Activated CD4-positive, alpha-beta T cell treated with anti-CD3 and anti-CD28 coated beads for 36 hours (primary cell): ENCODE data around the gene GLIPR1. TPM values are rescaled to one million over a fixed set of nuclear protein-coding genes. Genes with fewer than 3 reads are reported as not detected.
A peak's percentile ranks its signal among the peaks of the same experiment; 100 is the strongest.
"Not testable (repeated sequence)": the region's sequence is repeated elsewhere in the genome, so short reads cannot be mapped to it uniquely, and the experiment has no call there.

Experiments used
- ATAC-seq: fragments of 200-7000 bp; cut with Tn5 transposase; one replicate; pipeline ENCODE4 v1.10.0; 2021; ENCODE audit warnings: mild to moderate bottlenecking, moderate library complexity
- CTCF ChIA-PET: fragments of 350-600 bp; sonication (Branson Sonifier 250); formaldehyde crosslinking; loops from one replicate; lab custom pipeline; 2021; ENCODE audit warnings: antibody characterized with exemption; lab: Charles Lee
- POLR2A ChIA-PET: fragments of 350-600 bp; sonication (Branson Sonifier 250); formaldehyde crosslinking; loops from one replicate; lab custom pipeline; 2021; ENCODE audit warnings: antibody characterized with exemption, inconsistent platforms; lab: Charles Lee
- DNase-seq: peaks from one replicate; pipeline ENCODE4 v3.0.0-alpha.2; 2020
- H3K27ac Mint-ChIP-seq: one replicate; pipeline ENCODE4 v1.8.0; 2021; ENCODE audit warnings: mixed read lengths
- H3K27me3 Mint-ChIP-seq: one replicate; pipeline ENCODE4 v1.8.0; 2021; ENCODE audit warnings: mixed read lengths
- H3K36me3 Mint-ChIP-seq: one replicate; pipeline ENCODE4 v1.8.0; 2021; ENCODE audit warnings: low read depth, mixed read lengths
- H3K4me1 Mint-ChIP-seq: one replicate; pipeline ENCODE4 v1.8.0; 2021; ENCODE audit warnings: mixed read lengths
- H3K4me3 Mint-ChIP-seq: one replicate; pipeline ENCODE4 v1.8.0; 2021; ENCODE audit warnings: mild to moderate bottlenecking, moderate library complexity, mixed read lengths
- H3K9me3 Mint-ChIP-seq: one replicate; pipeline ENCODE4 v1.8.0; 2021; ENCODE audit warnings: low read depth, mixed read lengths
- intact Hi-C, 2 experiments: fragments of 100-400 bp; cut with DNase I in 1 of 2; cut with micrococcal nuclease in 1 of 2; formaldehyde crosslinking; loops; one replicate each; pipeline versions ENCODE4 v1.14.2 to v1.15.1; 2022 to 2024; cut with DNase I, micrococcal nuclease
- total RNA-seq, 2 experiments: library from RNA; stranded (reverse); gene quantifications; one replicate each; pipeline ENCODE4 v1.2.3, GENCODE V29; 2021

The GLIPR1 gene
- total RNA-seq, 2 experiments from 2014 or later, result 8.7 to 9.3 TPM

- ChIA-PET POLR2A (no interaction called here), CTCF (interaction anchor here (0.6 to 3.1 kb wide), 5 partner anchors 12 to 522 kb away, joined by 3 to 23 read pairs (median 7); partner anchors contain the start of gene PHLDA1)
- intact Hi-C loops, result loop anchor here (2.0 to 10.0 kb wide), 5 partner anchors 21 to 1255 kb away; partner anchors contain the start of genes GLIPR1L2 (in 1 of the 2) and ZDHHC17 (in 1 of the 2)
- no peaks in the 10 kb centered on the region for H3K27me3 Mint-ChIP-seq
- H3K27ac Mint-ChIP-seq, result peak overlapping the region; percentile 99
- H3K36me3 Mint-ChIP-seq, result peaks cover 37% of the 10 kb centered on the region
- ATAC-seq, result no peak
- peaks cover 36% of the 10 kb centered on the region for H3K4me1 Mint-ChIP-seq
- H3K9me3 Mint-ChIP-seq, result no peaks in the 10 kb centered on the region
- DNase-seq, result no peak
- H3K4me3 Mint-ChIP-seq, result peak overlapping the region; percentile 100
These were observed 29.1 kb downstream of the GLIPR1 start for GRCh38 chr12:75509621-75510020.

DNA sequence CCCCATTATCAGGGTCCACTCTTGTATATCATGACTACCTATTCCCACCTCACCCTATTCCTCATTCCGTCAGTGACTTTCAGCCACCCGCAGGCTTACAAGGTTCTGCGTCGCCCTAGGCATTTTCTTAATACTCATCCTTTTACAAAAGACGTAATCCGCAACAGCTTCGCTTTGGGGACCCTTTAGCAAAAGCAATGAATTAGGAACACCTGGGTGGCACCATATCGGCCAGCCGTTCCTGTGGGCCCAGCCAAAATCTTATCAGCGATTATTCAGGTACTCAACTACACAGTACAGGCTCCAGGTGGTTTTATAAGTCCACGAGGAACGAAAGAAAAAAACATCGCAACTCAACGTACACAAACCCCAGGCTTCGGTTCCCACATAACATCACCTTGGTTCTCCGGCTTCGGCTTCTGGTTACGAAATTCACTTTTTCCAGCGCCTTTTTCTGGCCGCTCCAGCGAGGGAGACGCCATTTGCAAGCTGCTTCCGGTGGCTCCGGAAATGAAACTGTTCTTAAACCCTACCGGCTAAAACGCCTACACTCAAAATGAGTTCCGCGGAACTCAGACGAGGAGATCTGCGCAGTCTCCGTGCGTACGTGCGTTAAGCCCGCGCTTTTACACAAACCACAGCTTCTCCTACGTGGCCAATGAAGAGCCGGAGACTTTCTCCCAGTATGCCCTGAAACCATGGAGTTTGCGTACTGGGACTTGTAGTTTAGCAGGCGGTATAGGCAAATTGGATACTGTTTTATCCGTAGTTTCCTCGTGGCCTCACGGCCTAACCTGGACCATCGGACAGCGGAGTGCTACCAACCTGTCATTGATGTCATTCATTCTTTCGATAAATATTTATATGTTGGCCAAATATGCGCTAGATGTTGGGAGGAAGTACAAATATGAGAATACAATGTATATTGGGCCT is 30.8 kb downstream of the GLIPR1 start, which contains the start of gene KRR1:
Gene KRR1 (minus strand): TSS at position 494 of the 933 bp plus-strand sequence. CDS start 12 bp downstream, at position 482.
- Mint-ChIP-seq H3K36me3 (peaks cover 25% of the 10 kb centered on the region), H3K4me3 (peak within 1 kb of the TSS; percentile 100)

DNA sequence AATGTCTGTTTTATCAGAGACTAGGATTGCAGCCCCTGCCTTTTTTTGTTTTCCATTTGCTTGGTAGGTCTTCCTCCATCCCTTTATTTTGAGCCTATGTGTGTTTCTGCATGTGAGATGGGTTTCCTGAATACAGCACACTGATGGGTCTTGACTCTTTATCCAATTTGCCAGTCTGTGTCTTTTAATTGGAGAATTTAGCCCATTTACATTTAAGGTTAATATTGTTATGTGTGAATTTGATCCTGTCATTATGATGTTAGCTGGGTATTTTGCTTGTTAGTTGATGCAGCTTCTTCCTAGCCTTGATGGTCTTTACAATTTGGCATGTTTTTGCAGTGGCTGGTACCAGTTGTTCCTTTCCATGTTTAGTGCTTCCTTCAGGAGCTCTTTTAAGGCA is 40.7 kb downstream of the GLIPR1 start:
- intact Hi-C loops, POLR2A ChIA-PET: not testable (repeated sequence)

More for the DNA sequence above, 30.8 kb downstream of the GLIPR1 start, which contains the start of gene KRR1:
- DNase-seq (peak; percentile 94), ATAC-seq (peak; percentile 96)
- POLR2A ChIA-PET, result interaction anchor here (0.7 to 1.7 kb wide), 7 partner anchors 14 to 522 kb away, joined by 3 to 9 read pairs (median 5); partner anchors contain the start of genes GLIPR1 and PHLDA1
- peaks cover 33% of the 10 kb centered on the region for H3K4me1 Mint-ChIP-seq
- H3K9me3 Mint-ChIP-seq, result no peaks in the 10 kb centered on the region
- CTCF ChIA-PET, result interaction anchor here (0.6 to 2.6 kb wide), 11 partner anchors 14 to 837 kb away, joined by 3 to 22 read pairs (median 3); partner anchors contain the start of genes BBS10, GLIPR1, GLIPR1L1 and PHLDA1
- peak within 1 kb of the TSS; percentile 99 for H3K27ac Mint-ChIP-seq
- H3K27me3 Mint-ChIP-seq, result no peaks in the 10 kb centered on the region
- intact Hi-C loops, result loop anchor here (1.0 to 10.0 kb wide), 13 partner anchors 22 to 1253 kb away; partner anchors contain the start of genes GLIPR1 (in 2 of the 2), GLIPR1L2 (in 2 of the 2), BBS10 (in 1 of the 2) and OSBPL8 (in 1 of the 2)

DNA sequence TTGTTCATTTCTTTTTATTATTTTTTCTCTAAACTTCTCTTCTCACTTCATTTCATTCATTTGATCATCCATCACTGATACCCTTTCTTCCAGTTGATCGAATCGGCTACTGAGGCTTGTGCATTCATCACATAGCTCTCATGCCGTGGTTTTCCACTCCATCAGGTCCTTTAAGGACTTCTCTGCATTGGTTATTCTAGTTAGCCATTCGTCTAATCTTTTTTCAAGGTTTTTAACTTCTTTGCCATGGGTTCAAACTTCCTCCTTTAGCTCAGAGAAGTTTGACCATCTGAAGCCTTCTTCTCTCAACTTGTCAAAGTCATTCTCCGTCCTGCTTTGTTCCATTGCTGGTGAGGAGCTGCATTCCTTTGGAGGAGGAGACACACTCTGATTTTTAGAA is 41.6 kb downstream of the GLIPR1 start:
- not testable (repeated sequence) for H3K4me1 Mint-ChIP-seq

More for the DNA sequence above, 40.7 kb downstream of the GLIPR1 start:
- CTCF ChIA-PET, H3K4me3 Mint-ChIP-seq, H3K36me3 Mint-ChIP-seq, H3K27ac Mint-ChIP-seq, DNase-seq, H3K4me1 Mint-ChIP-seq, H3K9me3 Mint-ChIP-seq, ATAC-seq: not testable (repeated sequence)
- peaks cover 27% of the 10 kb centered on the region for H3K27me3 Mint-ChIP-seq

DNA sequence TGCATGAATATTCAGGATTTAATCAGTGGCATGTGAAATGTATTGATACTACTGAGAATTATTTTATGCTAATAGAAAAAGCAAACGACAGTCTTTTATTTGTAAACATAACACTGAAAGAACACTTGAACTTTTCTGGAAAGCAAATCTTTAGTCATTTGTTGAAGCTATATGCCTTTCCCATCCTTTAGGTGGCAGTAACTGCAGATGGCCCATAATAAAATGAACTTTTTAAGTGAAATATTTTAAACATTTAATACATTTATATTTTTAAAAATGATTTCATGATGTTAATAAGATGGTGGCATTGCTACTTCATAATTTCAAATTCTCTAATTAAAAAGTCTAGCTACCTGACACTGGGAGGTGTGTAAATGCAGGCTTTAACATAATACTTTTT is 44.7 kb downstream of the GLIPR1 start:
- peaks cover 35% of the 10 kb centered on the region for H3K27me3 Mint-ChIP-seq
- no peak overlapping the region for H3K4me3 Mint-ChIP-seq
- peaks cover 2% of the 10 kb centered on the region for H3K36me3 Mint-ChIP-seq
- CTCF ChIA-PET, result interaction anchor here (1.2 to 2.1 kb wide), 2 partner anchors 14 to 18 kb away, joined by 3 to 6 read pairs; partner anchors contain the start of gene KRR1
- DNase-seq (no peak), ATAC-seq (no peak)
- POLR2A ChIA-PET, result no interaction called here
- peaks cover 6% of the 10 kb centered on the region for H3K4me1 Mint-ChIP-seq
- intact Hi-C loops, result loop anchor here (5.0 kb wide), 2 partner anchors 932 to 1062 kb away; no protein-coding TSS in a partner anchor
- H3K27ac Mint-ChIP-seq, result no peak overlapping the region
- H3K9me3 Mint-ChIP-seq, result peaks cover 3% of the 10 kb centered on the region

More for the DNA sequence above, 41.6 kb downstream of the GLIPR1 start:
- CTCF ChIA-PET, result interaction anchor here (0.7 kb wide), 1 partner anchor 65 kb away, joined by 3 read pairs; no protein-coding TSS in a partner anchor
- intact Hi-C loops, H3K4me3 Mint-ChIP-seq, DNase-seq, H3K36me3 Mint-ChIP-seq, ATAC-seq, H3K27ac Mint-ChIP-seq, POLR2A ChIA-PET, H3K9me3 Mint-ChIP-seq: not testable (repeated sequence)
- peaks cover 32% of the 10 kb centered on the region for H3K27me3 Mint-ChIP-seq

DNA sequence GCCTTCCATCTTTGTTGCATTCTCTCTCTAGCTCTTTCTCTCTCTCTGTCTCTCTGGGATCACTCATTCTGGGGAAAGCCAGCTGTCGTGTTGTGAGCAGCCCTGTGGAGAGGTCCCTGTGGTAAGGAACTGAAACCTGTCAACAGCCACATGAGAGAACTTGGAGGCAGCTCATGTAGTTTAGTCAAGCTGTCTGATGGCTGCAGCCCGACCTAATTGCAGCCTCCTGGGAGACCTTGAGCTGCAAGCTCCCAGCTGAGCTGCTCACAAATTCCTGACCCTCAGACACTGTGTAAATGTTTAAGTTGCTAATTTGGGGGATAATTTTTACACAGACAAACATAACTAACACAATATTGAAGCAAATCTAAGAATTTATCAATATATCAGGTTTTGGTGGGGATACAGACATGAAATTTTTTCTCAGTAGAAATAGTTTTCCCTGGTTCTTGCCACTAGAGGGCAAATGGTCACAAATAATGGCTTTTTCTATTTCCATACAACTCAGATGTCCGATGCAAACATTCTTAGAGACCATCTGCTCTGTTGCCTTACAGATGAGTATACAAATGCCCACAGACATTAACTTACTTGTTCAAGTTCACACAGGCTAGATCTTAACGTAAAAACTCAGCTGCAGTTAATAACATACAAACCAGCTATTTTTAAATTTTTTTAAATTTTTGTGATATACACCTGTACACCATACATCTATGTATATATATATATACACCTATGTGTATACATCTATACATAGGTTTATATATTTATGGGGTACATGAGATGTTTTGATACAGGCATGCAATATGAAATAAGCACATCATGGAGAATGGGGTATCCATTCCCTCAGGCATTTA is 46.3 kb downstream of the GLIPR1 start:
- ChIA-PET CTCF (interaction anchor here (0.5 to 3.0 kb wide), 33 partner anchors 9 to 929 kb away, joined by 3 to 11 read pairs (median 4); partner anchors contain the start of genes GLIPR1L1, KRR1 and PHLDA1), POLR2A (no interaction called here)
- peaks cover 27% of the 10 kb centered on the region for H3K27me3 Mint-ChIP-seq
- intact Hi-C loops, result loop anchor here (1.0 to 5.0 kb wide), 3 partner anchors 510 to 1060 kb away; no protein-coding TSS in a partner anchor
- no peaks in the 10 kb centered on the region for H3K36me3 Mint-ChIP-seq
- no peak overlapping the region for H3K4me3 Mint-ChIP-seq
- peaks cover 6% of the 10 kb centered on the region for H3K4me1 Mint-ChIP-seq
- peak; percentile 69 for ATAC-seq
- no peak overlapping the region for H3K27ac Mint-ChIP-seq
- no peaks in the 10 kb centered on the region for H3K9me3 Mint-ChIP-seq
- peak; percentile 35 for DNase-seq

DNA sequence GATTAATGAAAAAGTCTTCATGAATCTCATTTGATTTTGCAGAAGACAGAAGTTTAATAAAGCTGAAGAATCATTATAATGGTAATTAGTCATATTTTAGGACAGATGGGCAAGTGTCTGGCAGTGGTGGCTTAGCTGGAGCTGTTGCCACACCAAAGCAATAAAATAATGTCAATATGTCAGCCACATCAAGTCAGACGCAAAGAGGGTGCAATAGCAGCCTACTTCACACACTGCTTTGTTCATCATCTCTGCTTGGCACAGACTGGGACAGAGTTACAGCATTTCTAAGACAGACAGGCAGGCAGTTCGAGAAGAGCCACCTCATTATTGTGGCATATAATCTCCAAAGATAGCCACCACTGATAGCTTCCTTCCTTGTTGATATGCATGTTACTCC is 47.7 kb downstream of the GLIPR1 start:
- Mint-ChIP-seq H3K4me3 (no peak overlapping the region), H3K9me3 (no peaks in the 10 kb centered on the region), H3K27me3 (peaks cover 22% of the 10 kb centered on the region), H3K27ac (no peak overlapping the region), H3K4me1 (peaks cover 6% of the 10 kb centered on the region), H3K36me3 (no peaks in the 10 kb centered on the region)
- ChIA-PET POLR2A (no interaction called here), CTCF (interaction anchor here (0.5 to 3.0 kb wide), 14 partner anchors 8 to 928 kb away, joined by 3 to 11 read pairs (median 4); no protein-coding TSS in a partner anchor)
- ATAC-seq, result no peak
- DNase-seq, result no peak
- intact Hi-C loops, result loop anchor here (5.0 kb wide), 2 partner anchors 929 to 1059 kb away; no protein-coding TSS in a partner anchor

DNA sequence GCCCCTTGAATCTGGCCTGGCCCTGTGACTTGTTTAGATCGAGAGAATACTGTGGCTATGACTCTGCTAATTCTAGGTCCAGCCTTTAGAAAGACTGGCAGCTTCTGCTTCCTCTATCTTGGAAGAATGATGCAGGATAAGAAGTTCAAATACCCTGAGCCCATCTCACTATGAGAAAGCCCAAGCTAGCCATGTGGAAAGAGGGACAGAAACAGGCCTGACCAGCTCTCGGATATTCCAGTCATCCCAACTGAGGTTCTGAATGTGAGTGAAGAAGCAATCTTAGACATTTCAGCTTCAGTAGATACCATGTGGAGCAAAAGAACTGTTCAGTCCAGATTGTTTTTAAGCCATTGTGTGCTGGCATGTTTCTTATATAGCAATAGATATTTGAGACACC is 48.1 kb downstream of the GLIPR1 start:
- no peak overlapping the region for H3K4me3 Mint-ChIP-seq
- H3K4me1 Mint-ChIP-seq, result peaks cover 6% of the 10 kb centered on the region
- ChIA-PET CTCF (interaction anchor here (0.9 to 3.0 kb wide), 7 partner anchors 7 to 927 kb away, joined by 3 to 11 read pairs (median 6); no protein-coding TSS in a partner anchor), POLR2A (no interaction called here)
- H3K9me3 Mint-ChIP-seq, result no peaks in the 10 kb centered on the region
- ATAC-seq, result no peak
- intact Hi-C loops, result loop anchor here (5.0 kb wide), 2 partner anchors 929 to 1059 kb away; no protein-coding TSS in a partner anchor
- H3K27ac Mint-ChIP-seq, result no peak overlapping the region
- H3K36me3 Mint-ChIP-seq, result no peaks in the 10 kb centered on the region
- no peak for DNase-seq
- H3K27me3 Mint-ChIP-seq, result peaks cover 22% of the 10 kb centered on the region

DNA sequence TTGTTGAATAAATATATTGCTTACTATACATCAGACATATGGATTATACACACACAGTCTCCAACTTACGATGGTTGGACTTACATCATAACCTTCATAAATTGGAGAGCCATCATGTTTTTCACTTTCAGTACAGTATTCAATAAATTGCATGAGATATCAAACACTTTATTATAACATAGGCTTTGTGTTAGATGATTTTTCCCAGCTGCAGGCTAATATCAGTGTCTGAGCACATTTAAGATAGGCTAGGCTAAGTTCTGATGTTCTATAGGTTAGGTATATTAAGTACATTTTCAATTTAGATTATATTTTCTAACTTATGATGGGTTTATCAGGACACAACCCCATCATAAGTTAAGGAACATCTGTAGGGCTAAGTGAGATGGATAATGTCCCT is 48.8 kb downstream of the GLIPR1 start:
- H3K27me3 Mint-ChIP-seq, result peaks cover 22% of the 10 kb centered on the region
- no peaks in the 10 kb centered on the region for H3K36me3 Mint-ChIP-seq
- H3K27ac Mint-ChIP-seq, result no peak overlapping the region
- peaks cover 6% of the 10 kb centered on the region for H3K4me1 Mint-ChIP-seq
- ChIA-PET POLR2A (no interaction called here), CTCF (interaction anchor here (2.5 to 3.0 kb wide), 2 partner anchors 507 to 927 kb away, joined by 6 to 11 read pairs; no protein-coding TSS in a partner anchor)
- H3K4me3 Mint-ChIP-seq, result no peak overlapping the region
- ATAC-seq, result no peak
- intact Hi-C loops, result loop anchor here (5.0 kb wide), 2 partner anchors 928 to 1058 kb away; no protein-coding TSS in a partner anchor
- no peak for DNase-seq
- no peaks in the 10 kb centered on the region for H3K9me3 Mint-ChIP-seq

- Mint-ChIP-seq H3K4me3 (no peak overlapping the region), H3K4me1 (peaks cover 6% of the 10 kb centered on the region), H3K9me3 (no peaks in the 10 kb centered on the region), H3K27ac (no peak overlapping the region), H3K27me3 (peaks cover 22% of the 10 kb centered on the region), H3K36me3 (no peaks in the 10 kb centered on the region)
- DNase-seq (no peak), ATAC-seq (no peak)
- CTCF ChIA-PET, result interaction anchor here (0.6 kb wide), 1 partner anchor 605 kb away, joined by 3 read pairs; no protein-coding TSS in a partner anchor
- POLR2A ChIA-PET, result no interaction called here
- intact Hi-C loops, result loop anchor here (5.0 kb wide), 2 partner anchors 927 to 1057 kb away; no protein-coding TSS in a partner anchor
These were observed 49.3 kb downstream of the GLIPR1 start for GRCh38 chr12:75529826-75530225.
